DMS153 treated with DMSO at 0.1 percent for 48 hours (cell line): Measurements from ENCODE around the gene C16orf95.
"Not testable (repeated sequence)": the region's sequence is repeated elsewhere in the genome, so short reads cannot be mapped to it uniquely, and the experiment has no call there.

ENCODE experiments used
- DNase-seq: peaks from one replicate; lab custom pipeline; 2025; ENCODE audit not compliant: unreplicated experiment; lab: John Stamatoyannopoulos, UW

Gene C16orf95

DNA sequence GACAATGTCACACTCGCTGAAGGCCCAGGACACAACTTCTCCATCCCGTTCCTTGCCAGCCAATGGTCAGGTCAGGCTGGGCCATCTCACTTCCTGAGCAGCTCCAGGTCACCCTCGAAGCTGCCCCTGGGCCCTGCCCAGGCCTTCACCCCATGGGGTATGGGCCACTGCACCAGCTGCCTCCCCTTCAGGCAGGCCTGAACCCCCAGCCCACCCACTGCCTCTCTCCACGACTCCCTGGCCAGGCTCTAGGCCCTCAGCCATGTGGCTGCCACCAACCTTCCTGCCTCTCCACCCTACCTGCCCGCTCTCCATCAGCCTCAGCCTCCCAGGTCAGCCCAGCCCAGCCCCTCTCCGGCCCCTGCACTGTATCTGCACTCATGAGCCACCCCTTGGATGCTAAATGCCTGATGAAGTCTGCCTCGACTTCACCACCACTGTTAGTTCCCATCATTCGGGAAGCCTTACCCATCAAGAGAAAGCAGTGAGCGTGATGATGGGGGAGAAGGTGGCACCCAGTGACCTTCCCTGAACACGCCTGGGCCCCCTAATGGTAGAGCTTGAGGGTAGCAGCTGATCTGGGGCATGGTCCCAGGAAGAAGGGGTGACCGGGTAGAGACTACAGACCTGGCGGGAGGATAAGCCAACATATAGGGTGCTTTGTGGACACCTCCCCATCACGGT lies 30.9 kb upstream of the C16orf95 start:
- no peak for DNase-seq

DNA sequence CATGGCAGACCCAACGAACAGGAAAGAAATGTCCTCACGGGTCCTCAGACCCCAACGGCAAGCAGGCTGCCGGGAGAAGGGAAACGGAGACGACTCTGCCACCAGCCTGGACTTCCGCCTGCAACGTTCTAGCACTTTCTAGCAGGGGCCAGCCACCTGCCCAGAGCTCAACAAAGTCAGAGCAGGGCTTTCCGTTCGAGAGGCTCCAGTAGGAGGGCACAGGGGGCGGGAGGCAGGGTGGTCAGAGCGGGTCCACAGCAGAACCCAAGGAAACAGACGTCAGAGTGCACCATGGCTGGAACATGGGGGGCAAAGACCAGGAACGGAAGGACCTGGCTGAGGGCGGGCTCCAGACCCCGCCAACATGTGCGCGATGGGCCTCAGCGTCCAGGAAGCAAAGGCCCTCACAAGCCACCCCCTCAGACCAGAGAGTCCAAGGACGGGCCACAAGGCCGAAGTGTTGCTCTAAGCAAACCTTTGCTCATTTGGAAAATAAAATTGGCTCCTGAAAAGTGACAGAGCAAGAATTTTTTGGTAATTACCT lies 29.4 kb upstream of the C16orf95 start:
- no peak for DNase-seq

GRCh38 chr16:87345726-87346424 lies 28.7 kb upstream of the C16orf95 start:
- DNase-seq = no peak

GRCh38 chr16:87344931-87345631 lies 27.9 kb upstream of the C16orf95 start:
- DNase-seq = peak; percentile 66

GRCh38 chr16:87344165-87344930 lies 27.2 kb upstream of the C16orf95 start:
- DNase-seq = no peak

- DNase-seq = no peak
Observed at GRCh38 chr16:87343753-87344050, 26.5 kb upstream of the C16orf95 start.

GRCh38 chr16:87342978-87343752 lies 26.0 kb upstream of the C16orf95 start:
- no peak for DNase-seq

GRCh38 chr16:87342504-87342903 lies 25.3 kb upstream of the C16orf95 start:
- DNase-seq = no peak

- no peak for DNase-seq
Observed at GRCh38 chr16:87340198-87340597, 23.0 kb upstream of the C16orf95 start.

- DNase-seq = not testable (repeated sequence)
Observed at GRCh38 chr16:87339724-87340105, 22.5 kb upstream of the C16orf95 start.

DNA sequence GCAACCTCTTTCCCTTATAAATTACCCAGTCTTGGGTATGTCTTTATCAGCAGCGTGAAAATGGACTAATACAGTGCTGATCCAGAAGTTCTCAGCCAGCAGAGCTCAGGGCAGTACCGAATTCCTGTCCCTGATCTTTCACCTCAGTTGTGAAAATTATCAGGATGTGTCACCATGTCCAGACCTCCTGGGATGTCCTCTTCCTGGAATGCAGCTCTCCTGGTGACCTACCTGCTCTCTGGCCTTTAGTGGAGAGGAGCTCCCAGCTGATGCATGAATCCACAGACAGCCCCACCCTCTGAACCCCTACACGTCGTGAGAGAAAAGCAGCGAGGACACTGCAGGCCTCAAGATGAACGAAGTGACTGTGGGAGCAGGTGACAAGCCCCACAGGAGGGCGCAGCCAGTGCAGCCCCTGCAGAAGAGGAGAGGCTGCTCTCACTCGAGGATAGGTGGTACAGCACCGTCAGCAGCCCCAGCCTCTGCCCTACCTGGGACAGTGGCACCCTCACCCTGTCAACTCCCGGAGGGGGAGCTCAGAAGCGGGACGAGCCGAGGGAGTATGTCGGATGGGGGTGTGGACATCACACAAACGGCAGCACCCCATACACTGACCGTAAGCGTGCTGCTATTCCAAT lies 22.0 kb upstream of the C16orf95 start:
- DNase-seq = no peak

GRCh38 chr16:87338155-87338765 lies 21.1 kb upstream of the C16orf95 start:
- DNase-seq = no peak

DNA sequence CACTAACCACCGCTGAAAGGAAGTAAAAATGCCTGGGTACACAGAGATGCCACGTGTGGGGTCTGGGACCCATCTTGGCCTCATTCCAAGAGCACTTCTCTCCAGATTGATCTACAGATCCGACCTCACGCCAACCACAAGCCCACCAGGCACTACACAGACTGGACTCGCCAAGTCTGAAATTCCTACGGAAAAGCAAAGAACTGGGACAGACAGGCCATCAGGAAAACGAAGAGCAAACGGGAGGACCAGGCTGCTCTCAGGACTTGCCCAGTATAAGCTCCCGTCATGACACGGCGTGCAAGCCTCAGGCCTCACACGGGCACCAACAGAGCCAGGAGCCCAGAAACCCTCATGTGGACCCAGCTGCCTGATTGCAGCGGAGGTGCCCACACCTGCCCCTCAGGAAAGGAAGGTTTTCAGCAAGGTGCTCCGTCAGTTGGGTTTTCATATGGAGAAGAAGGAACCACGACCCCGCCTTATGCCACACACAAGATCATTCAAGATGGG lies 20.1 kb upstream of the C16orf95 start:
- DNase-seq = no peak

DNA sequence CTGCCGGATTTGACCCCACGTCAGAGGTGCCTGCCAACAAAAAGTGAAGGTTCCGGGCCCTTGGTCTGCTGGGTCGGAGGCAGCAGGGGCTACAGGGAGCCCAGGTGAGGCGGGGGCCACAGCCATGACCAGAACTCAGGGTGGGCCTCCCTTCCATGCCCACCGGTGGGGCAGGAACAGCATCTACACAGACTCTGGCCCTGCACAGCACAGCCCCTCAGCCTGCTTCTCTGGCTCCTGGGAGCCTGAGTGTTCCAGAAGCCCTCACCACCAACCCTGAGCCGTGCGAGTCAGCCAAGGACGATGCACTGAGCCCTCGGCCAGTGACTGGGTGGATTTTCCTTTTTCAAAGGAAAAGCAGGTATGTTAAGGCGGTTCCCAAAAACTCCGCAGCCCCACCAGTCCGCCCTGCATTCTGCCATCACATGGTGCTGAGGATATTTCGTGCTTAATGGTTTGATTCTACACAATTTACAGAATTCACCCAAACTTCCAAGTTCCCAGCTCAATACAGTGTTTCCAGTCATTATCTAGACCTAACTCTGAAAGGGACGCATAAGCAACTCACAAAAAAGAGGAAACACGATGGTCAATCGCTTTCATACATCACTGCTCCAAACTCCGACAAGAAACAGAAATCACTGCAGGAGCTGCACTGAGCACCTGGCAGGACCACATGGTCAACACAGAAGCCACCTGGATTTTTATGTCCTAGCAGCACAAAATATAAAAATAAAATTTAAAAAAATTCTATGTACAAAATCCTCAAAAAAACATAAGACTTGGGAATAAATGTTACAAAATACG lies 19.4 kb upstream of the C16orf95 start:
- no peak for DNase-seq

GRCh38 chr16:87335625-87336433 lies 18.6 kb upstream of the C16orf95 start:
- no peak for DNase-seq

- DNase-seq = no peak
Observed at GRCh38 chr16:87334651-87335624, 17.7 kb upstream of the C16orf95 start.
